Cardiac muscle cell (in vitro differentiated cells and primary cell): ENCODE measurements around the gene CRPPA. TPM values are rescaled to one million over a fixed set of nuclear protein-coding genes. Genes with fewer than 3 reads are reported as not detected.
"Not testable (repeated sequence)": the region's sequence is repeated elsewhere in the genome, so short reads cannot be mapped to it uniquely, and the experiment has no call there.

ENCODE experiments used
- DNase-seq, 2 donors: peaks; one replicate each; pipeline versions ENCODE4 v3.0.0 to v3.0.0-alpha.2; 2010 to 2017; ENCODE audit warnings: low read depth in 1 of 2, low spot score in 1 of 2
- H3K27ac ChIP-seq: fragments of 200-600 bp; sonication (generic); 2 replicates; pipeline ENCODE4 v1.5.1; 2016
- H3K27me3 ChIP-seq: fragments of 200-600 bp; sonication (generic); 2 replicates; pipeline ENCODE4 v1.6.0; 2016; ENCODE audit warnings: control low read depth
- H3K36me3 ChIP-seq: fragments of 200-600 bp; sonication (generic); 2 replicates; pipeline ENCODE4 v1.5.1; 2016; ENCODE audit warnings: control low read depth
- H3K4me1 ChIP-seq: fragments of 200-600 bp; sonication (generic); 2 replicates; pipeline ENCODE4 v1.8.1; 2017; ENCODE audit warnings: low read depth, mild to moderate bottlenecking, mixed run types
- H3K4me3 ChIP-seq: fragments of 200-600 bp; sonication (generic); 2 replicates; pipeline ENCODE4 v1.5.1; 2016; ENCODE audit warnings: mild to moderate bottlenecking
- H3K9me3 ChIP-seq: fragments of 200-600 bp; sonication (generic); 2 replicates; pipeline ENCODE4 v1.5.1; 2017; ENCODE audit warnings: low read depth, mild to moderate bottlenecking, control low read depth
- polyA plus RNA-seq: library from polyadenylated mRNA; unstranded; fragments of >200 nt; fragmentation: Nextera tagmentation; extraction: Ambion mirVana; gene quantifications from 2 replicates; pipeline ENCODE4 v1.2.1, GENCODE V29; 2016
- total RNA-seq: library from RNA; depleted of rRNA; stranded (reverse); fragments of >200 nt; gene quantifications from 2 replicates; pipeline ENCODE4 v1.2.3, GENCODE V29; 2016
- TF ChIP-seq, protein P1 (sequence below): IDR thresholded peaks from 2 replicates; pipeline ENCODE4 v1.5.1; 2012; ENCODE audit warnings: low read depth, mild to moderate bottlenecking, low read length

The CRPPA gene
- total and polyA plus RNA-seq, 2 experiments from 2014 or later: 5.0 to 5.6 TPM

DNA sequence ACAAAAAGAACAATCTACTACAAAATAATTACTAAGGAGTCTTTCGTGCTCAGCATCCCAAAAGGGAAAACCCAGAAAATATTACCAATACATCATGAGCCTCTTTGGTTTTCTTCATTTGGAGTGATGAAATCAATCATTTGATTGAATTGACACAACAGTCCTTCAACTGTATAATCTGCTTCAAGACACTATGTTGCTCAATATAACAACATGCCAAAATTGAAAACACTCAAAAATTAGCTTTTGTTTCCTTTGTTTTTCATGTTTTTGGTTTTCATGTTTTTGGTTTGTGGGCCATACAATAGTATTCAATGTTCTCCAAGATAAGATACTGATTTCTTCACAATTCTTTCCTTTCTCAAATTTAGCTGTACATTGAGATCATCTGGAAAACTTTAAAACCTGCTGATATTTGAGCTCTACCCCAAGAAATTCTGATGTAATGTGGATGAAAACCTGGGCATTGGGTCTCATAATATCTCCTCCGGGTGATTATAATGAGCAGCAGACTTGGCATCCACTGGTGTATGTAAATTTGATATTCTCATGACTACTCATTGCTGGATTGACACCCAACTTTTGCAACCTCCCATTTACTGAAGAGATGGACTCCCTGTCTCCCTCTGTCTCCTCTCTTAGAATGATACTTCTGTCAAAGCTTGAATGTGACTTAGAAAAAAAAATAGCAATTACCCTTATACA lies 39.6 kb upstream of the CRPPA start:
- TF ChIP-seq, protein P1, sequence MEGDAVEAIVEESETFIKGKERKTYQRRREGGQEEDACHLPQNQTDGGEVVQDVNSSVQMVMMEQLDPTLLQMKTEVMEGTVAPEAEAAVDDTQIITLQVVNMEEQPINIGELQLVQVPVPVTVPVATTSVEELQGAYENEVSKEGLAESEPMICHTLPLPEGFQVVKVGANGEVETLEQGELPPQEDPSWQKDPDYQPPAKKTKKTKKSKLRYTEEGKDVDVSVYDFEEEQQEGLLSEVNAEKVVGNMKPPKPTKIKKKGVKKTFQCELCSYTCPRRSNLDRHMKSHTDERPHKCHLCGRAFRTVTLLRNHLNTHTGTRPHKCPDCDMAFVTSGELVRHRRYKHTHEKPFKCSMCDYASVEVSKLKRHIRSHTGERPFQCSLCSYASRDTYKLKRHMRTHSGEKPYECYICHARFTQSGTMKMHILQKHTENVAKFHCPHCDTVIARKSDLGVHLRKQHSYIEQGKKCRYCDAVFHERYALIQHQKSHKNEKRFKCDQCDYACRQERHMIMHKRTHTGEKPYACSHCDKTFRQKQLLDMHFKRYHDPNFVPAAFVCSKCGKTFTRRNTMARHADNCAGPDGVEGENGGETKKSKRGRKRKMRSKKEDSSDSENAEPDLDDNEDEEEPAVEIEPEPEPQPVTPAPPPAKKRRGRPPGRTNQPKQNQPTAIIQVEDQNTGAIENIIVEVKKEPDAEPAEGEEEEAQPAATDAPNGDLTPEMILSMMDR: no peak
- Histone ChIP-seq H3K27ac (no peak overlapping the region), H3K36me3 (no peaks in the 10 kb centered on the region), H3K27me3 (no peaks in the 10 kb centered on the region), H3K9me3 (no peaks in the 10 kb centered on the region), H3K4me3 (no peak overlapping the region), H3K4me1 (peaks cover 19% of the 10 kb centered on the region)
- no peak for DNase-seq

DNA sequence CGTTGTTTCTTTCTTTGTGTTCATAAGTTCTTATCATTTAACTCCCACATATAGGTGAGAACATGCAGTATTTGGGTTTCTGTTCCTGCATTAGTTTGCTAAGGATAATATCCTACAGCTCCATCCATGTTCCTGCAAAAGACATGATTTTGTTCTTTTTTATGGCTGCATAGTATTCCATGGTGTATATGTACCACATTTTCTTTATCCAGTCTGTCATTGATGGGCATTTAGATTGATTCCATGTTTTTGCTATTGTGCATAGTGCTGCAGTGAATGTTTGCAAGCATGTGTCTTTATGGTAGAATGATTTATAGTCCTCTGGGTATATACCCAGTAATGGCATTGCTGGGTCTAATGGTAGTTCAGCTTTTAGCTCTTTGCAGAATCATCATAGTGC lies 35.0 kb upstream of the CRPPA start:
- H3K27me3 ChIP-seq, H3K9me3 ChIP-seq, H3K36me3 ChIP-seq, H3K27ac ChIP-seq, H3K4me3 ChIP-seq, H3K4me1 ChIP-seq, DNase-seq: not testable (repeated sequence)

DNA sequence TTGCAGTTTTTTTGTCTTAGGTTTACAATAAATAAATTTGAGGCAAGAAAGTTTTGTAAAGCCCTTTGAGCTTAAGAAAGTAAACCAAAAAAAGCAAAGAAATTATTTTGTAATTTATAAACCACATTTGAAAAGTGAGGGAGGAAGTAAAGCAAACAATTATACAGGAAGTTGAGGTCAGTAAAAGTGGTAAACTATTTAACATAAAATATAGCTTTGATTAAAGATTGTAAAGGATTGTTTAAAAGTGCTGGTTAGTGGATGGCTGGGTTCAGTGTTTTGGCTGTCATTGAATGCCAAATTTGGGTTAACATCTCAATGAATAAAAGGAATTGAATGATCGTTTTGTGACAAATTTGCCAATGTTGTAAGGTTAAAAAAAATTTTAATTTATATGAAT lies 34.3 kb upstream of the CRPPA start:
- no peaks in the 10 kb centered on the region for H3K36me3 ChIP-seq
- no peak overlapping the region for H3K27ac ChIP-seq
- no peak for DNase-seq
- H3K4me1 ChIP-seq: no peaks in the 10 kb centered on the region
- no peak overlapping the region for H3K4me3 ChIP-seq
- no peaks in the 10 kb centered on the region for H3K27me3 ChIP-seq
- no peaks in the 10 kb centered on the region for H3K9me3 ChIP-seq
- TF ChIP-seq, protein P1: no peak

DNA sequence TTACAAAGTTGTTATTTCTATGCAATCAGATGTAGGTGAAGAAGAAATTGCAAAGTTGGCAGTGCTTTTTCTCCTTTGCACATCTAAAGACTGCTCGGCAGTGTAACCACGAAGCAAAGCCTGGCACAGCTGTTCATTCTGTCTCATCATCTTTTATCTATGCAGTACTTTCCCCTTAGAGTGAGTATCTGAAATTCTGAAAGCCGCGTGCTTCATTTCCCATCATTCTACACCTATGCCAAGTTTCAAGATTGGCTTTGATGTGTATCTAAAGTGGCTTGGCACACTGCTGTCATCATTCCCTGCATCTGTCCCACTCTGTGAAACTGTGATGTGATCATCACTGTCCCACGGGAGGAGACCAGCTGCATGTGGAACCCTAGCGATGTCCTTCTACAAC lies 29.0 kb upstream of the CRPPA start:
- no peaks in the 10 kb centered on the region for H3K36me3 ChIP-seq
- H3K4me3 ChIP-seq: no peak overlapping the region
- TF ChIP-seq, protein P1: no peak
- no peak for DNase-seq
- no peak overlapping the region for H3K27ac ChIP-seq
- no peaks in the 10 kb centered on the region for H3K27me3 ChIP-seq
- H3K4me1 ChIP-seq: no peaks in the 10 kb centered on the region
- H3K9me3 ChIP-seq: no peaks in the 10 kb centered on the region

DNA sequence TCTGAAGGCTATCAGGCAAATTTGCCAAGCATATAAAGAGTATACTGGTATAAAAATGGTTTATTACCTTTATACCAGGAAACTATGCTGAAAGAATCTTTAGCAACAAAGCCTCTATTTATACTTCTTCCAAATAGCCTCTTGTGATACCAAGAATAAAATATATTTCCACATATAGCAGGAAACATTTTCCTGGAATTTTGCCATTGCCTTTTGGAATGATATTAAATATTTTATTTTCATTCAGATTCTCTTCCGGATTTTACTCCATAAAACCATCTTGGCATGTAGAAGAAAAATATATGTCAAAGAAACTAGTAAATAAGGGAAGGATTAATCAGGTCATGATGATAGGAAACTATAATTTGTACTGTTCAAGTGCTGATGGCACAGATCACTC lies 26.5 kb upstream of the CRPPA start:
- no peak overlapping the region for H3K4me3 ChIP-seq
- no peak for DNase-seq
- TF ChIP-seq, protein P1: no peak
- no peaks in the 10 kb centered on the region for H3K27me3 ChIP-seq
- no peaks in the 10 kb centered on the region for H3K36me3 ChIP-seq
- no peak overlapping the region for H3K27ac ChIP-seq
- no peaks in the 10 kb centered on the region for H3K4me1 ChIP-seq
- H3K9me3 ChIP-seq: no peaks in the 10 kb centered on the region

DNA sequence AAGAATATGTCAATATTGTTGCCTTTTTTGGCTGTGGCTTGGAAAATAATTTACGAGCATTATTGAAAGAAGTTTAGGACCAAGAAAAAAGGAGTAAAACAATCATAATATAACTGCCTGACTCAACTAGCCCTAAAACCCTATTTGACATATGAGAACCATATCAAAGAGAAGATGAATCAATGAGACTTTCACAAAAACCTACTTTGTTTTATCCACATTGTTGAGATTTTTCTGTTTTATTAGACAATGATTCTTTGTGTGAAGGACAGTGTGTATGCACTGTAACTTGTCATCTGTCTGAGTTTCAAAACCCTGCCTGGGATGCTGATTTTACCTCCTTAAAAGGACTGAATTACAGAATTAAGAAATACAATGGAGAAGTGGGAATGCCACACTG lies 25.2 kb upstream of the CRPPA start:
- Histone ChIP-seq H3K4me1 (no peaks in the 10 kb centered on the region), H3K9me3 (no peaks in the 10 kb centered on the region), H3K27me3 (no peaks in the 10 kb centered on the region), H3K27ac (no peak overlapping the region), H3K36me3 (no peaks in the 10 kb centered on the region), H3K4me3 (no peak overlapping the region)
- no peak for DNase-seq
- TF ChIP-seq, protein P1: no peak

DNA sequence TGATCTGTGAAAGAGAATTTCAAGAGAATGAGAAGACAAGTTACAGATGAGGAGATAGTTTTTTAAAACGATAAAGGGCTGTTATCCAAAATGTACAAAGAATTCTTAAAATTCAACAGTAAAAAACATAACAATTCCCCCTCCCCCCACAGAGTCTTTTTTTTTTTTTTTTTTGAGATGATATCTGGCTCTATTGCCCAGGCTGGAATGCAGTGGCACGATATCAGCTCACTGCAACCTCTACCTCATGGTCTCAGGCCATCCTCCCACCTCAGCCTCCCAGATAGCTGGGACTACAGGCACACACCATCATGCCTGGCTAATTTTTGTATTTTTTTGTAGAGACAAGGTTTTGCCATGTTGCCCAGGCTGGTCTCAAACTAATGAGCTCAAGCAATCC lies 22.5 kb upstream of the CRPPA start:
- not testable (repeated sequence) for H3K27me3 ChIP-seq, H3K27ac ChIP-seq, H3K4me1 ChIP-seq, H3K4me3 ChIP-seq, DNase-seq, H3K36me3 ChIP-seq, H3K9me3 ChIP-seq
